G401.6 (cell line): ENCODE results near the gene HRG.

Source experiments
- FAIRE-seq: peaks from 2 replicates; lab custom pipeline; 2012; peaks lifted over from hg19 to GRCh38; lab: Jason Lieb, UNC

The HRG gene

DNA sequence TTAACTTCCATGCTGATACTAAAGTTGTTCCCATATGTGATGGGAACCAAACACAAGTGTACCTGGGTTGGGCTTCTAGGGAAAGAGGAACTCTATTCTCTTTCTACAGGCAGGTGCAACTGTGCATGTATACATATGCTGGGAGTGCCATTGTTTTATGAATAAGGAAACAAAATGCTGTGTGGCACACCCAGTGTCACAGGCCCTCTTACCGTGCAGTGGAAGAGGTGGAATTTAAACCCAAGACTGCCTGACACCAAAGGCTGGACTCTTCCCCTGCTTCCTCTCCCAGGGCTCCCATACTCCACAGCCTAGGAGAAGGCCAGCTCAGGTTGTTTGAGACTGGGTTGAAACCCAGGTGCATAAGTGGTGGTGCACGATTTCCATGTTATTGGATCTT is 27.6 kb upstream of the HRG start:
- FAIRE-seq: no peak

DNA sequence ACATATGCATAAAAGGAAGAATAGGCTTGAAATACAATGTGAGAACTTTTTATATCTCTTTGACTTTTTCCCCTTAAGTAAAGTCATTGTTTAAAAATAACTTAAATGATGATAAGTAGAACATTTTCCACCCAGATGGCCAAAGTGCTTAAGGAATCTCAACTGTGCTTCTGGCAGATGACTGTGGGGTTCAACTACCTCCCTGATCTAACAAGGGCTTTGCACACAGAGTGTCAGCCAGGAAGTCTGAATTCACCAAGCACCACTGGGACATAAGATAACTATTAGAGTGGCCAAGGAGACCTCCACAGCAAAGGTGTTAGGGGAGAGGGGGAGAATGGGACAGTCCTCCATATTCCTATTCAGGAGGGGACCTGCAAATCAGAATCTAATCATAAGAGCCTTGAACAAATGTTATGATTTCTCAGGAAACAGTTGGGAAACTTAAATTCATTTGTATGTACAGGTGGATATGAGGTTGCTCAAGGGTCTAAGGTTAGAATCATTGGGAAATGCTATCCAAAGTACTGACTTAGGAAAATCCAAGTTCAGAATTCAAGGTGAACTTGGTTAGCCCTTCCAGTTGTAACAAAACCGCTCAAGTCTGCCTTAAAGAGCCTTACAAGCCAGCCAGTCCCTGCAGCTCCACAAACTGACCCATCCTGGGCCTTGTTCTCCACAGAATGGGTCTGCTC is 25.9 kb upstream of the HRG start, which contains the start of gene FETUB:
Gene FETUB, plus strand, starts transcription at position 622 of the 695 bp plus-strand sequence. Its CDS starts 62 bp downstream, at position 684.
- no peak for FAIRE-seq

DNA sequence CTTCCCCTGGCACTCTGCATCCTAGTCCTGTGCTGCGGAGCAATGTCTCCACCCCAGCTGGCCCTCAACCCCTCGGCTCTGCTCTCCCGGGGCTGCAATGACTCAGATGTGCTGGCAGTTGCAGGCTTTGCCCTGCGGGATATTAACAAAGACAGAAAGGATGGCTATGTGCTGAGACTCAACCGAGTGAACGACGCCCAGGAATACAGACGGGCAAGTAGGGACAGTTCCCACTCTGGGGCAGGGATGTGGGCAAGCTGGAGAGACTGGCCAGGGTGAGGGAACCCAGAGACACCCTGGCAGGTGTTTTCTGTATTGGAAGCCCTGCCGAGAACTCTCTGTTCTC is 25.4 kb upstream of the HRG start:
- no peak for FAIRE-seq

GRCh38 chr3:186640929-186641328 is 24.9 kb upstream of the HRG start:
- no peak for FAIRE-seq

DNA sequence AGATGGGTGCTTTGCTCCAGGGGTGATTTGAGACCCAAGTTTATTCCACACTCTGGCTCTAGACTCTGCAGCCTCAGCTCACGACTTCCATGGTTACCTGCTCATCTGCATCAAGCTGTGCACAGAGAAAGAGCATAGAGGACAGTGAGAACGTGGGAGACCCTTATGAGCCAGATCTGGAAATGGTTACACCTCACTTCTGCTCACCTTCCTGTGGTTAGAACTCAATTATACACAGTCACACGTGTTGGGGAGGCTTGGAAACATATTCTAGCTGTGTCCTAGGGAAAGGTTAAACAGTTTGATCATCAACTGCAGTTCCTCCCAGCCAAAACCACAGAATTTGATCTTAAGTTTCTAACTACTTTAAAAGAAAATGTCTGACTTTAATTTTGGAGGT is 23.8 kb upstream of the HRG start:
- FAIRE-seq: no peak

GRCh38 chr3:186643493-186643892 is 22.3 kb upstream of the HRG start:
- no peak for FAIRE-seq

DNA sequence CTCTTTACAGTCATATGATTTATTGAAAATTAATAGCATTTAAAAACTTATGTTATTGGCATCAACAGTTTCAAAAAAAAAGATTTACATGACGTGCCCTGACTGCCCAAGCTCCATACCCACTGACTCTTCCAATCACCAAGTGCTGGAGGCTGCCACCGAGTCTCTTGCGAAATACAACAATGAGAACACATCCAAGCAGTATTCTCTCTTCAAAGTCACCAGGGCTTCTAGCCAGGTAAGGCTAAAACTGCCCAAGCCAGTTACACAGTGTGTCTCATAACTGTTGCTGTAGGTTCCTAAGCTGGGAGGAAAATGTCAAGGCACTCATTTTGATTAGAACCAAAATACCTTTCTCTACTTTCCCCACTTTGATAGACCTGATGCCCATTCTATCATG is 21.1 kb upstream of the HRG start:
- FAIRE-seq: no peak

GRCh38 chr3:186646106-186646505 is 19.7 kb upstream of the HRG start:
- no peak for FAIRE-seq

DNA sequence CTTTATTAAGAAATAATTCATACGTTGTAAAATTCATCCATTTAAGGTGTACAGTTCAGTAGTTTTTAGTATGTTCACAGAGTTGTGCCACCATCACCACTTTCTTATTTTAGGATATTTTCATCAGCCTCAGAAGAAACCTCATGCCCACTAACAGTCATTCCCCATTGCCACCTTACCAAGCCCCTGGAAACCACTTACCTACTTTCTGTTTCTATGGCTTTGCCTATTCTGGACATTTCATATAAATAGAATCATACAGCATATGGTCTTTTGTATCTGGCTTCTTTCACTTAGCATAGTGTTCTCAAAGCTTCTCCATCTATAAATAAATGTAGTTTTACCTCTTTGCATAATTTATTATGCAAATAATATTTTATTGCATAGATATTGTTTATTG is 19.0 kb upstream of the HRG start:
- FAIRE-seq: no peak

- no peak for FAIRE-seq
These were observed 17.0 kb upstream of the HRG start for GRCh38 chr3:186648851-186649250.

DNA sequence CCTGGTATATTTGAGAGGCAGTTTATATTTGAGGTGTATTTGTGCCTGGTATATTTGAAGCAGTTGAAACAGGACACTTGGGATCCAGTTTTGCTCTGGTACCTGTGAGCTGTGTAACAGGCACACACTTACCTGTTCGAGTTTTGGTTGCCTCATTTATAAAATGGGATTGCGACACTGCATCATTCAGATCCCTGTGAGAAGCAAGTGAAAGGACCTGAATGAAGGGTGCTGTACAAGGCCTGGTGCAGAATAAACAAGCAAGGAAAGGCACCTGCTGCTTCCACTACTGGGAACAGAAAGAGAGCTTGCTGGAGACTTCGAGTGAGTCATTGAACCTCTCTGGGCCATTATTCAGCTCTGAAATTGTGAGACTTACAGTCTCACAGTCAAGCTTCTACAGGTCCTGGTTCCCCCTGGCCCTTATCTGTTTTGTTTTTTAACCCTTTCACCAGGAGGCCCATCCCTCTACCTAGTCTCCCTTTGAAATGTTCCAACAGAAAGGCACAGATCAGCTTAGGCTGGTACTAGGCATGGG is 14.1 kb upstream of the HRG start:
- no peak for FAIRE-seq

DNA sequence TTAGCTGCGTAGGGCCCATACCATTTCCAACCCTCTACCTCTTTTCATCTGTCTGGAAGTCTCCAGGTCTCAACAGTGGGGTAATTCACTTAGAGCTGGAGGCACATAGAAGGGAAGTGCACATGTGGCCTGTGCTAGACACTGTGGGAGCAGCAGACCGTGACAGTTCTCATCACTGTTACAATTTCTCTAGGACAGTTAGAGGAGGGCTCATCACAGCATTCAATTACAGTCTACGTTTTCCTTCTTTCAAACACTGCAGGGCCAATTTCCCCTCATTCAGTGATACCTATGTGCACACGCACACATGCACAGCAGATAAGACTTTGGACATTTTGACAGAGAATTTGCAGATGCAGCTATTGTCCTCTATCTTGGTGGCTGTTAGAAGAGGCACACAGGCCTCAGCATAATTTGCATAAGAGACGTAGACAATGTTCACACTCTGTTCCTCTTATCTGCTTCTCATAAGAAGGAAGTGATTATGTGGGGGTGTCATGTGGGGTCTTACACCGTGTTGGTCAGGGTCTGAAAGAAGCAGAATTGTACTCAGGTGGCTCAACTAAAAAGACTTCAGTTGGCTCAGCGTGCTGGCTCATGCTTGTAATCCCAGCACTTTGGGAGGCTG is 12.6 kb upstream of the HRG start:
- FAIRE-seq: no peak

GRCh38 chr3:186653984-186654383 is 11.8 kb upstream of the HRG start:
- no peak for FAIRE-seq

- no peak for FAIRE-seq
These were observed 2.3 kb upstream of the HRG start for GRCh38 chr3:186663361-186664118.

DNA sequence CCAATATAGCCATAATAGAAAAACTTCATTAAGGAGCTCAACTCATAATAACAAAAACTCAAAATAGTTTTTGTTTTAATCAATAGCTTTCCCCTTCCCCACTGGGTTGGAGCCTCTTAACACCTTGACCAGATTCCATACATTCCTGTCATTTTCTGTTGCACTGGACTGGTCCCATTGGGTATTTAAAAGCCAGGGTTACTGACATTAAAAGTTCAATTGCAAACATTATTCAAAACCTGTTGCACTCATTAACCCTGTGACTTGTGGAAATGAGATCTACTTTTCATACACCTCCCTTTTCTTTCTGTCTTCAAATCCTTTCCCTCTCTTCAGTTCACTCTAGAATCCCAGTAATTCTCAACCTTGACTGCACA is 1.7 kb upstream of the HRG start:
- no peak for FAIRE-seq

- no peak for FAIRE-seq
These were observed 1.3 kb upstream of the HRG start for GRCh38 chr3:186664506-186664905.

GRCh38 chr3:186668426-186668825 is 2.6 kb downstream of the HRG start:
- FAIRE-seq: no peak

- FAIRE-seq: no peak
These were observed 3.7 kb downstream of the HRG start for GRCh38 chr3:186669378-186670084.

- no peak for FAIRE-seq
These were observed 4.3 kb downstream of the HRG start for GRCh38 chr3:186670155-186670554.

DNA sequence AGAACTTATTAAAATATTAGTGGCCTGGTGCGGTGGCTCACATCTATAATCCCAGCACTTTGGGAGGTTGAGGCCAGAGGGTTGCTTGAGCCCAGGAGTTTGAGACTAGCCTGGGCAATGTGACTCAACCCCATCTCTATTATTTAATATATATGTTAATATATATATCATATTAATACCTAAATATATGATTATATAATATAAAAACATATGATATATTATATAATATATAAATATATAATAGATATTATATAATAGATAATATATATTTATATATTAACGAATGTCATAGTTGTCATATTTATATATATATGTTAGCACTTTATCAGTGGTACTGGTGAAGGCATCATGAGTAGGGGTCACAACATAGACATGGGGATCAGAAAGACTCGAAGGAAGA is 5.2 kb downstream of the HRG start:
- FAIRE-seq: no peak

DNA sequence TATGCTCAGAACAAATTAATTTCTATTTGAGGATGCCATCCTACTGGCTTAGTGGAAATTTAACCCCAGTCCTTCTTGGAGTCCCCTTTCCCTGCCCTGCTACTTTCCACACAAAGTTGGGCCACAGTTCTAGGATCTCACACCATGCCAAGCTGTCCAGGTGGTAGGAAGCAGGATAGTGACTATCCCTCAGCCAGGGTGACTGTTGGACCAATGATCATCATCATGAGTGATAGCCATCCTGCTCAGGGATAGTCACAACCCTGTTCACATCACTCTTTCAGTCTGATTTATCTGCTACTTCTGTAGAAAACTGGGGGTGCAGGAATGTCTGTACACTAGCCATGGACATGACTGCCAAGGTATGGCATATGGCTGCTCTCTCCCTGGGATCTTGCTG is 12.8 kb downstream of the HRG start:
- no peak for FAIRE-seq

GRCh38 chr3:186679151-186679550 is 13.3 kb downstream of the HRG start:
- no peak for FAIRE-seq

DNA sequence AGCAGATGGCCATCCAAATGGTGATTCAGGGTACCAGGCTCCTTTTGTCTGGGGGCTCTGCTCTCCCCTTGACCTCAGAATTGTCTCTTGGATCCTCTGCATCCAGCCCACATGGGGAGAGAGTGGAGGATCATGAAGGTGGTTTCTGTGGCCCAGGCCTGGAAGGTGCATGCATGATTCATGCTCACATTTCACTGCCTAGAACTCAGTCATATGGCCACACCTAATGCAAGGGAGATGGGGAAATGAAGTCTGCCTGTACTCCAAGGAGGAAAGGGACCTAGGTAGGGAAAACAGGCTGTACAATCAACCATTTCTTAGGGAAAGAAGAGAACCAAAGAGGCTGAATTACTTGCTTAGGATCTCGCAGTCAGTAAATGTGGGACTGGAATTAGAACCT is 15.1 kb downstream of the HRG start:
- FAIRE-seq: no peak
